ENCODE results near the gene BDNF. TPM values are rescaled to one million over a fixed set of nuclear protein-coding genes. Genes with fewer than 3 reads are reported as not detected.

The BDNF gene
- polyA plus RNA-seq, 1 donor, result 1.4 TPM

GRCh38 chr11:27710536-27710935 is 10.3 kb upstream of the BDNF start:
- H3K4me1 ChIP-seq (ENCODE audit: control insufficient read depth, insufficient read depth, low read length), result no peaks in the 10 kb centered on the region
- WGBS (ENCODE audit: insufficient coverage, low lambda C conversion rate), result no CpG with 5 or more reads among the region's 2 CpGs
- H3K27me3 ChIP-seq (ENCODE audit: control insufficient read depth, insufficient read depth, low read length), result peaks cover 5% of the 10 kb centered on the region
- no peak overlapping the region for H3K4me3 ChIP-seq (ENCODE audit: low read length)
- H3K36me3 ChIP-seq (ENCODE audit: control insufficient read depth, insufficient read depth, low read length), result no peaks in the 10 kb centered on the region
- no peak overlapping the region for H3K27ac ChIP-seq (ENCODE audit: low read length)
- no peak for DNase-seq
- H3K9me3 ChIP-seq (ENCODE audit: control insufficient read depth, low read depth, low read length), result no peaks in the 10 kb centered on the region

GRCh38 chr11:27707676-27708075 is 7.4 kb upstream of the BDNF start:
- H3K9me3 ChIP-seq (ENCODE audit: control insufficient read depth, low read depth, low read length), result no peaks in the 10 kb centered on the region
- H3K36me3 ChIP-seq (ENCODE audit: control insufficient read depth, insufficient read depth, low read length), result no peaks in the 10 kb centered on the region
- peaks cover 13% of the 10 kb centered on the region for H3K27me3 ChIP-seq (ENCODE audit: control insufficient read depth, insufficient read depth, low read length)
- no peak overlapping the region for H3K27ac ChIP-seq (ENCODE audit: low read length)
- no peak overlapping the region for H3K4me3 ChIP-seq (ENCODE audit: low read length)
- DNase-seq, result no peak
- no peaks in the 10 kb centered on the region for H3K4me1 ChIP-seq (ENCODE audit: control insufficient read depth, insufficient read depth, low read length)
- no CpG with 5 or more reads among the region's 3 CpGs for WGBS (ENCODE audit: insufficient coverage, low lambda C conversion rate)

- Histone ChIP-seq H3K36me3 (ENCODE audit: control insufficient read depth, insufficient read depth, low read length) (no peaks in the 10 kb centered on the region), H3K27ac (ENCODE audit: low read length) (no peak overlapping the region), H3K4me1 (ENCODE audit: control insufficient read depth, insufficient read depth, low read length) (peaks cover 7% of the 10 kb centered on the region), H3K9me3 (ENCODE audit: control insufficient read depth, low read depth, low read length) (no peaks in the 10 kb centered on the region), H3K27me3 (ENCODE audit: control insufficient read depth, insufficient read depth, low read length) (peaks cover 28% of the 10 kb centered on the region), H3K4me3 (ENCODE audit: low read length) (no peak overlapping the region)
- WGBS (ENCODE audit: insufficient coverage, low lambda C conversion rate), result 22% methylated on average over 5 of the region's 5 CpGs
- DNase-seq, result no peak
Measured at GRCh38 chr11:27705873-27706820, 5.9 kb upstream of the BDNF start.

DNA sequence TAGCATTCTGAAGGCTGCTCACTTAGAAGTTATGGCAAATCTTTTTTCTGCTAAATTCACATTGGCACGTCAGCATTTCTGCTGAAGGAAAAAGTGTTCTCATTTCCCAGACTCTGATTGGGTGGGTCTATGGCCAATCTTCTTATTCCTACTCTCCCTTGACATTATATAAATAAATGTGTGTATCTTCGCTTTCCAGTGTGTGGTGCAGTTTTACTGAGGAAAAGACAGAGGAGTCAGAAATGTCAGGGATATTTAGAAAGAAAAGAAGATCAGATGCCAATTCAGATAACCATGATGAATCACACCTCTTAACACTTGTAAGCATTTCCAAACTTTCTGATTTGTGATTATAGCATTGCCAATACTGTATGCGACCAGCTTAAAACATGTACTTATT is 3.2 kb upstream of the BDNF start:
- H3K9me3 ChIP-seq (ENCODE audit: control insufficient read depth, low read depth, low read length), result no peaks in the 10 kb centered on the region
- peaks cover 51% of the 10 kb centered on the region for H3K27me3 ChIP-seq (ENCODE audit: control insufficient read depth, insufficient read depth, low read length)
- no peak overlapping the region for H3K27ac ChIP-seq (ENCODE audit: low read length)
- 60% methylated on average over 2 of the region's 3 CpGs for WGBS (ENCODE audit: insufficient coverage, low lambda C conversion rate)
- no peak for DNase-seq
- H3K36me3 ChIP-seq (ENCODE audit: control insufficient read depth, insufficient read depth, low read length), result no peaks in the 10 kb centered on the region
- no peak overlapping the region for H3K4me3 ChIP-seq (ENCODE audit: low read length)
- H3K4me1 ChIP-seq (ENCODE audit: control insufficient read depth, insufficient read depth, low read length), result peaks cover 14% of the 10 kb centered on the region

GRCh38 chr11:27702811-27703210 is 2.6 kb upstream of the BDNF start:
- Histone ChIP-seq H3K4me3 (ENCODE audit: low read length) (no peak overlapping the region), H3K27ac (ENCODE audit: low read length) (no peak overlapping the region), H3K27me3 (ENCODE audit: control insufficient read depth, insufficient read depth, low read length) (peaks cover 52% of the 10 kb centered on the region), H3K36me3 (ENCODE audit: control insufficient read depth, insufficient read depth, low read length) (no peaks in the 10 kb centered on the region), H3K9me3 (ENCODE audit: control insufficient read depth, low read depth, low read length) (no peaks in the 10 kb centered on the region), H3K4me1 (ENCODE audit: control insufficient read depth, insufficient read depth, low read length) (peaks cover 14% of the 10 kb centered on the region)
- no peak for DNase-seq
- WGBS (ENCODE audit: insufficient coverage, low lambda C conversion rate), result 33% methylated on average over 1 of the region's 6 CpGs

DNA sequence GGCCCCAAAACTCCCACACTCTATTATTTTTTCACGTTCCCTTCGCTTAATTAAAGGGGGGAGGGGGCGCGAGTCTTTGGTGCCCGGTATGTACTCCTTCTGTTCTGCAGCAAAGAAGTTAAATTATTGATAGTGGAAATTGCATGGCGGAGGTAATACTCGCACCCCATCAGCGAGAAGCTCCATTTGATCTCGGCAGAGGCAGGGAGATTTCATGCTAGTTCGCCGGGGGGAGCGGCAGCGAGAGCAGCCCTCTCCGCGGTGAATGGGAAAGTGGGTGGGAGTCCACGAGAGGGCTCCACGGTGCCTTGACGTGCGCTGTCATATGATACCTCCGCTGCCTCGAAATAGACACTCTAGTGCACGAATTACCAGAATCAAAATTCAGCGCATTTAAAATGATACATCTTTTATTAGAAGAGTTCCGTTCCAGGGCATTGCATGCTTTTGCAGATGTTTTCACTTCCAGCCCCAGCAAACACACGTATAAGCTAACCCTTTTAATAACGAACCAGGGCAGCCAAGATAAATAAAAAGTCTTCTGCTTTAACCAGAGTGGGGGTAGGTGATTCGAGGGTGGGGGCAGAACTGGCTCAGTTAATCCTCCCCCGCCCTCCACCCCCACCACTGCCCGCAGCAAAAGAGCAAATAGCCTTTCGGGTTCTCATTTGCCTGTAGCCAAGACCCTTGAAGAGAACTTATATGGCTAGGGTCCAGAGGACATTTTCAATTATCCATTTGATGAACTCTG is 1.3 kb upstream of the BDNF start:
- Histone ChIP-seq H3K9me3 (ENCODE audit: control insufficient read depth, low read depth, low read length) (peaks cover 3% of the 10 kb centered on the region), H3K4me1 (ENCODE audit: control insufficient read depth, insufficient read depth, low read length) (peaks cover 14% of the 10 kb centered on the region), H3K27me3 (ENCODE audit: control insufficient read depth, insufficient read depth, low read length) (peaks cover 61% of the 10 kb centered on the region), H3K27ac (ENCODE audit: low read length) (no peak overlapping the region), H3K36me3 (ENCODE audit: control insufficient read depth, insufficient read depth, low read length) (no peaks in the 10 kb centered on the region), H3K4me3 (ENCODE audit: low read length) (peak overlapping the region; percentile 41)
- WGBS (ENCODE audit: insufficient coverage, low lambda C conversion rate), result no CpG with 5 or more reads among the region's 30 CpGs
- peak in 1 of 2 donors; percentile 14 for DNase-seq

GRCh38 chr11:27699926-27700350 is 317 bp downstream of the BDNF start:
- WGBS (ENCODE audit: insufficient coverage, low lambda C conversion rate), result no CpG with 5 or more reads among the region's 28 CpGs
- peaks cover 63% of the 10 kb centered on the region for H3K27me3 ChIP-seq (ENCODE audit: control insufficient read depth, insufficient read depth, low read length)

DNA sequence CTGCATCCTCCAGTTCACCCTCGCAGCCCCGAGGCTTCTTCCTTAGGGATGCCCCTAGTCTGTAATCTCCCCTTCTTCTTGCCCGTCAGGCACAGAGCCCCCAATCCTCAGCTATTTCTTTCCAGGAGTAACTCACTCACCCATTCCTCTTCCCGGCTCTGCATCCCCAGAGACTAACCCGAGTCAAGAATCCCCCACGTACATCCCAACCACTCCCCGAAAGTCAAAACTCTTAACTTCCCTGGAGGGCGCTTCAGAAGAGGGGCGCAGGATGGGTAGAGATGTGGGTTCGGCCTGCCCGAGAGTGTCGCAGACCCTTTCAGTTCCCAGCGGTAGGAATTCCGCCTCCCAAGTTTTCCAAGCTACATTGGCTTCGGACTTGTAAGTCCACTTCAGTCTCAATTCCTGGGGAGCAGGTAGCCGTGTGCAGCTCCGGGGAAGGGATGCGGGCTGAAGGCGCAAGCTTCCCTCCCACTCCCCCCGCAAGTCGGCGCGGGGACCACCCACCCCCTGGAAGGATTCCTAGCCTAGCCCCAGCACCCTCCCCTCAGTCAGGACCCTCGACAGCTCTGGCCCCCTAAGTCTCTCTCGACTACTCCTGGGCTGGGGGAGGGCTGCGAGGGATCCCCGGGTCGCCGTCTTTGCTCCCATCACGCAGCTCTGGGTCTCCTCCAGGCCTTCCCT is 871 bp downstream of the BDNF start:
- Histone ChIP-seq H3K4me3 (ENCODE audit: low read length) (peak overlapping the region; percentile 46), H3K27me3 (ENCODE audit: control insufficient read depth, insufficient read depth, low read length) (peaks cover 58% of the 10 kb centered on the region), H3K36me3 (ENCODE audit: control insufficient read depth, insufficient read depth, low read length) (no peaks in the 10 kb centered on the region), H3K4me1 (ENCODE audit: control insufficient read depth, insufficient read depth, low read length) (peaks cover 14% of the 10 kb centered on the region), H3K9me3 (ENCODE audit: control insufficient read depth, low read depth, low read length) (peaks cover 3% of the 10 kb centered on the region), H3K27ac (ENCODE audit: low read length) (no peak overlapping the region)
- WGBS (ENCODE audit: insufficient coverage, low lambda C conversion rate), result 4% methylated on average over 4 of the region's 30 CpGs
- DNase-seq, result peak in 1 of 2 donors; percentile 7

More at GRCh38 chr11:27699926-27700350, 317 bp downstream of the BDNF start:
- peak in 1 of 2 donors; percentile 13 for DNase-seq
- Histone ChIP-seq H3K9me3 (ENCODE audit: control insufficient read depth, low read depth, low read length) (peaks cover 3% of the 10 kb centered on the region), H3K27ac (ENCODE audit: low read length) (no peak overlapping the region), H3K4me3 (ENCODE audit: low read length) (peak overlapping the region; percentile 46), H3K36me3 (ENCODE audit: control insufficient read depth, insufficient read depth, low read length) (no peaks in the 10 kb centered on the region), H3K4me1 (ENCODE audit: control insufficient read depth, insufficient read depth, low read length) (peaks cover 14% of the 10 kb centered on the region)

DNA sequence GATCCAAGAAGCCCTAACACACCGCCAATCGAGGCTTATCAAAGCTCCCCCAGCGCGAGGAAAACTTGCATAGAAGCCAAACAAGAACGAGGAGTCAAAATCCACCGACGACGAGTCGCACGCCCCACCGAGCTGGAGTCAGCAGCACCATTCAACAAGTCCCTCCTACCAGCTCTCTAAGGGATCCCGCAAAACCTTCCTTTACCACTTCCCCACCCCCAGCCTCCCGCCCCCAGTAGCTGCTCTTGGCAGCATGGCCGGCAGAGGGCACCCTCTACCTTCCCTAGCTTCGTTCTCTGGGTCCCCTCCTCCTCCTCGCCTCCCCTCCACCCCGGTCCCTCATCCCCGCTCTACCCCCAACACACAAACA is 1.4 kb downstream of the BDNF start:
- Histone ChIP-seq H3K27me3 (ENCODE audit: control insufficient read depth, insufficient read depth, low read length) (peaks cover 58% of the 10 kb centered on the region), H3K4me3 (ENCODE audit: low read length) (peak overlapping the region; percentile 46), H3K9me3 (ENCODE audit: control insufficient read depth, low read depth, low read length) (peaks cover 3% of the 10 kb centered on the region)

GRCh38 chr11:27697679-27698275 is 2.5 kb downstream of the BDNF start:
- Histone ChIP-seq H3K9me3 (ENCODE audit: control insufficient read depth, low read depth, low read length) (peaks cover 3% of the 10 kb centered on the region), H3K36me3 (ENCODE audit: control insufficient read depth, insufficient read depth, low read length) (no peaks in the 10 kb centered on the region), H3K4me1 (ENCODE audit: control insufficient read depth, insufficient read depth, low read length) (peaks cover 14% of the 10 kb centered on the region), H3K27ac (ENCODE audit: low read length) (no peak overlapping the region), H3K27me3 (ENCODE audit: control insufficient read depth, insufficient read depth, low read length) (peaks cover 53% of the 10 kb centered on the region), H3K4me3 (ENCODE audit: low read length) (no peak overlapping the region)
- DNase-seq, result no peak
- WGBS (ENCODE audit: insufficient coverage, low lambda C conversion rate), result 80% methylated on average over 1 of the region's 2 CpGs

More for the DNA sequence above, 1.4 kb downstream of the BDNF start:
- peaks cover 14% of the 10 kb centered on the region for H3K4me1 ChIP-seq (ENCODE audit: control insufficient read depth, insufficient read depth, low read length)
- H3K36me3 ChIP-seq (ENCODE audit: control insufficient read depth, insufficient read depth, low read length), result no peaks in the 10 kb centered on the region
- WGBS (ENCODE audit: insufficient coverage, low lambda C conversion rate), result no CpG with 5 or more reads among the region's 18 CpGs
- no peak overlapping the region for H3K27ac ChIP-seq (ENCODE audit: low read length)
- DNase-seq, result peak; percentile 61 to 63
